Activated T-cell treated with anti-CD3 and anti-CD28 coated beads for 48 hours (primary cell): ENCODE results near the gene LMNTD2.

Source experiments
- DNase-seq: peaks from one replicate; pipeline ENCODE4 v3.0.0-alpha.2; 2020; ENCODE audit warnings: low read depth

Gene LMNTD2

GRCh38 chr11:567011-567628, 6.6 kb upstream of the LMNTD2 start:
- DNase-seq = no peak

DNA sequence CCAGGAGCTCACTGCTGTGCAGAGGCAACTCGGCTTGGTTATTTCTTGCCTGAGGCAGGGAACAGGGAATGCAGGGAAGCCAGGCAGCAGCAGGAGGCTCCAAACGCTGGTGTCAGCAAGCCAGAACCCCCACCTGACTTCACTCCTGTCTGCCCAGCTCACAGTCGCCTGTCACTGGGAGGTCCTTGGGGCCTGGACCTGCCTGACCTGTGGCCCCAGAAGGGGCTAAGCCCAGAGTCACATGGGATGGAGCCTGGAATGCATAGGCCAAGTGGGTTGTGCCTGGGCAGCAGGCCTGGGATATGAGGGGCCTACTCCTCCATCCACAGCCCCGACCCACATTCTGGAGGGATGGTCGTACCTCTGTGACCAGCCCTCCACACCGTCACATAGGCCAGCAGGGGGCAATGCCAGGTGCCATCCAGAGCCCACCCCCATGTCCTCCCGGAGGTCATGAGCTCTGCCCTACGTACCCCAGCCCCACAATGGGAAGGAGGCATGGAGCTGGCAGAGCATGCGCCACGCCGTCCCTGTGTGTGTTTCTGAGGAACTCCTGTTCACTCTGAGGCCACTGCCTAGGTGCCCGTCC, 5.5 kb upstream of the LMNTD2 start:
- DNase-seq = no peak

- DNase-seq = no peak
Observed at GRCh38 chr11:563812-564578, 3.5 kb upstream of the LMNTD2 start.

- DNase-seq = no peak
Observed at GRCh38 chr11:563066-563811, 2.7 kb upstream of the LMNTD2 start.

DNA sequence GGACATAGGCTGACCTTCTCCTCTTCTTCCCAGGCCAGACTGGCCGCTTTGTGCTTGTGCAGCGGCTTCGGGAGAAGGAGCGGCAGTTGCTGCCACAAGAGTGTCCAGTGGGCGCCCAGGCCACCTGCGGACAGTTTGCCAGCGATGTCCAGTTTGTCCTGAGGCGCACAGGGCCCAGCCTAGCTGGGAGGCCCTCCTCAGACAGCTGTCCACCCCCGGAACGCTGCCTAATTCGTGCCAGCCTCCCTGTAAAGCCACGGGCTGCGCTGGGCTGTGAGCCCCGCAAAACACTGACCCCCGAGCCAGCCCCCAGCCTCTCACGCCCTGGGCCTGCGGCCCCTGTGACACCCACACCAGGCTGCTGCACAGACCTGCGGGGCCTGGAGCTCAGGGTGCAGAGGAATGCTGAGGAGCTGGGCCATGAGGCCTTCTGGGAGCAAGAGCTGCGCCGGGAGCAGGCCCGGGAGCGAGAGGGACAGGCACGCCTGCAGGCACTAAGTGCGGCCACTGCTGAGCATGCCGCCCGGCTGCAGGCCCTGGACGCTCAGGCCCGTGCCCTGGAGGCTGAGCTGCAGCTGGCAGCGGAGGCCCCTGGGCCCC, 1.6 kb upstream of the LMNTD2 start:
- DNase-seq = no peak

DNA sequence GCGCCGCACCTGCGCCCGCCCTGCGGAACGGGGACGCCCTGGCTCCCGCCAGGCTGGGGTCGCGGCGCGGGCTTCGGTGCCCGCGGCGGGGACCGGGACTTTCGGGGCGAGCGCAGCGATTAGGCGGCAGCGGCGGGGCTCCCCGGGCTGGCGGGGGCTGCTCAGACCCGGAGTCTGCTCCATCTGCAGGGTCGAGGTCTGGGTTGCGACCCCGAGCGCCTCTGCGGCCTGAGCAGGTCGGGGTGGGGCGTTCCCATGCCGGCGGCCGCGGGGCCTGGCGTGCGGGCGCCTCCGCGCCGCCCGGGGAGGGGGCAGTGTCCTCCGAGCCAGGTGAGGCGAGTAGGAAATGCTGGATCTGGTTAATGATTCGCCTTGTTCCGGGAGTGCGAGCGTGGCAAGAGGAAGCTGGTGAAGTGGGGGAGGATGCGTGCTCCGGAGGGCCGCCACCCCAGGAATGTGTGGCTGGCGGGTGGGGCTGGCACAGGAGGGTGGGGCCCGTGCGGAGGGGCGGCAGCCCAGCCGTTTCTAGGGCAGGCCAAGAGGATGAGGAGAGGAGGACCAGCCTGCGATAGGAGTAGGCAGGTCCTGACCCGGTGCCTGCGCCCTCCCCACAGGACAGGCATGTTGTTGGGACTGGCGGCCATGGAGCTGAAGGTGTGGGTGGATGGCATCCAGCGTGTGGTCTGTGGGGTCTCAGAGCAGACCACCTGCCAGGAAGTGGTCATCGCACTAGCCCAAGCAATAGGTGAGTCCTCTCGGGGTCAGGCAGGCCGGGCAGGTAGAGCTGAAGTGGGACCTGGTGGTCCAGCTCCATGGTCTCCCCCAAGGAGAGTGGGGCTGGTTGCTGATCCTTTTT, 838 bp upstream of the LMNTD2 start:
- no peak for DNase-seq

- no peak for DNase-seq
Observed at GRCh38 chr11:559712-560304, 730 bp downstream of the LMNTD2 start.

GRCh38 chr11:559020-559620, 1.4 kb downstream of the LMNTD2 start:
- DNase-seq = no peak

- no peak for DNase-seq
Observed at GRCh38 chr11:558503-558902, 2.0 kb downstream of the LMNTD2 start.

GRCh38 chr11:557328-558132, 3.0 kb downstream of the LMNTD2 start:
- no peak for DNase-seq

DNA sequence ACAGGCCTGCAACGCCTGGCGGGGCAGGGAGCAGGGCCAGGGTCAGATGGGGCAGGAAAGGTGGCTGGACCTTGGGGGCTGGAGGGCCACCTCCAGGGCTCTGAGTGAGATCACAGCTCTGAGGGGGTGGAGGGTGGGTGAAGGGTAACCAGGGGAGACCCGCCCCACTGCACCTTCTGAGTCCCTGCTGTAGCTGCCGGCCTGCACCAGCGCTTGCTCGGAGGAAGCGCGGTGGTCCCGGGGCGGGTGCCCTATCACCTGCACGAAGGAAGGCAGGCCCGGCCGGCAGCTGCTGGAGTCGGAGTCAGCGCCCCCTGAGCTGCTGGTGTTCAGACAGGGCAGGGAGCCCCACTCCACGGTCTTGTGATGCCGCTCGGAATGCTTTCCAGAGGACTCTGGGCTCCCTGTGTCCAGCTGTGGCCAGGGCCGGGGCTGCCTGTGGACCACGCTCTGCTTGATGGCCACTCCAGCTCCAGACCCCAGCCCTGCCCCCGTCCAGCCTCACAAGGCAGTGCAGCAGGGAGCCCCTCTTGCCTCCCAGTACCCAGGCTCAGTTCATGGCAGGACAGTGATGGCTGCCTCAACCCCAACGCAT, 3.8 kb downstream of the LMNTD2 start:
- DNase-seq = no peak

- no peak for DNase-seq
Observed at GRCh38 chr11:555780-556661, 4.5 kb downstream of the LMNTD2 start.

GRCh38 chr11:555227-555779, 5.2 kb downstream of the LMNTD2 start:
- no peak for DNase-seq

DNA sequence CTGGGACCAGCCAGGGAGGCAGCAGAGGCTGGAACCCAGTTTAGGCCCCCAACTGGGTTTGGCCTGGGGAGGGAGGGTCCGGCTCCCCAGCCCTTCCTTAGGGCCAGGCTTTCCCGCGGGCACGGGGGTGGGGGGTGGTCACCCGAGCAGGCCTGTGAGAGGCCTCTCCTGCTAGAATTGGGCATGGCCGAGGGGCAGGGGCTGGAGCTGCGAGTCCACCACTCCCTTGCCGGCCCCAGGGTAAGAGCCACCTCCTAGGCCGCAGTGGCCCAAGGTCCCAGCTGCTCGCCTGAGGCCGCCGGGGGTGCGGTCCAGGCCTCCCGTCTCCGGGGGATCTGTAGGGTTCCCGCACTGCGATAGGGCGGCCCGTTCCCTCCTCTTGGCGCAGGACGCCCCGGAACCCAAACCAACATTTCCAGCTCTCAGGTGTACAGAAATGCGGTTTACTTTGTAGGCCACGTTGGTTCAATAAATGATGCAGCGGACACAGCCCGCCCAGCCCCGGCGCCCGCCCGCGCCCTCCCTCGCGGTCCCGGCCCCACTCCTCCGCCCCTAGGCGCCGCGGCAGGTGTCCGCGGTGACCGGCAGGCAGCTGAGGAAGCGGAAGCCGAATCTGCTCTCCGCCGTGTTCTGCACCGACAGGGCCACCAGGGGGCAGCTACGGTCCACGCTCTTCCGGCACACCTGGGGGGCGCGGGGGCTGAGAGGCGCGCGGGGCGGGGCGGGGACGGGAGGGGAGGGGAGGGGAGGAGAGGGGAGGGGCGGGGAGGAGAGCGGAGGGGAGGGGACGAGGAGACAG, 5.9 kb downstream of the LMNTD2 start:
- peak; percentile 68 for DNase-seq

- no peak for DNase-seq
Observed at GRCh38 chr11:553988-554340, 6.6 kb downstream of the LMNTD2 start.

GRCh38 chr11:553083-553987, 7.2 kb downstream of the LMNTD2 start:
- no peak for DNase-seq
